HG02938 (cell line): ENCODE measurements around the gene COL4A2.
A peak's percentile ranks its signal among the peaks of the same experiment; 100 is the strongest.

Source experiments
- ATAC-seq: cut with Tn5 transposase; IDR thresholded peaks from one replicate; pipeline ENCODE4 v1.9.1; 2021; ENCODE audit warnings: mild to moderate bottlenecking, moderate library complexity; ENCODE audit not compliant: unreplicated experiment

Gene COL4A2

GRCh38 chr13:110336681-110337080 is 29.6 kb downstream of the COL4A2 start:
- no peak for ATAC-seq

GRCh38 chr13:110337247-110337646 is 30.2 kb downstream of the COL4A2 start:
- no peak for ATAC-seq

DNA sequence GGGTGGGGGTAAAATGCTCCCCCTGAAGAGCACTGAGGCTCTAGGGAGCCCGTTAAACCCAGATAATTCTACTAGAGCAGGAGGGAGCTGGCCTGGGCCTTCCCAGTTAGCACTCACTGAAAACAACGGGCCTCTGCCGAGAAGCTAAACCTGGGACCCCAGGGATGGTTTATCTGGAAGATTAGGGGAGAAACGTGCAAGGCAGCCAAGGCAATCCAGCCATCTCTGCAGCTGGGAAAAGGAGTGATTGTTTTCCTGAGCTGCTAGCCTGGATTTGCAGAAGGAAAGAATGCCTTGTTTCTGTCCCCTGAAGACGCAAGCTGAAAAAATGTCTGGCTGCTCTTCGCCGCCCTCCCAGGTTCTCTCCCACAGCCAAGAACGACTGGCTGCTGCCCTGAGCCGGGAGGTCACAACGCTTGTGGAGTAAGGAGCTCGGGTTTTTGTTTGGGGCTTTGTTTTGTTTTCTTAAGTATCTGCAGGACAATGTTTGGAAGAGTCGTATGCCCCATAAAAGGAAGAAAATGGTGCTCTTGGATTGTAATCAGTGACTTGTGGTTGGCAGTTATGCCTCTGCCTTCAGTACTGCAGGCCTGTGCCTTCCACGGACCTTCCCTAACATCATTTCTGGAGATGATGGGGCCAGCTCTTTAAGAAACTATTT is 31.5 kb downstream of the COL4A2 start:
- no peak for ATAC-seq

GRCh38 chr13:110339263-110339662 is 32.2 kb downstream of the COL4A2 start:
- ATAC-seq: no peak

DNA sequence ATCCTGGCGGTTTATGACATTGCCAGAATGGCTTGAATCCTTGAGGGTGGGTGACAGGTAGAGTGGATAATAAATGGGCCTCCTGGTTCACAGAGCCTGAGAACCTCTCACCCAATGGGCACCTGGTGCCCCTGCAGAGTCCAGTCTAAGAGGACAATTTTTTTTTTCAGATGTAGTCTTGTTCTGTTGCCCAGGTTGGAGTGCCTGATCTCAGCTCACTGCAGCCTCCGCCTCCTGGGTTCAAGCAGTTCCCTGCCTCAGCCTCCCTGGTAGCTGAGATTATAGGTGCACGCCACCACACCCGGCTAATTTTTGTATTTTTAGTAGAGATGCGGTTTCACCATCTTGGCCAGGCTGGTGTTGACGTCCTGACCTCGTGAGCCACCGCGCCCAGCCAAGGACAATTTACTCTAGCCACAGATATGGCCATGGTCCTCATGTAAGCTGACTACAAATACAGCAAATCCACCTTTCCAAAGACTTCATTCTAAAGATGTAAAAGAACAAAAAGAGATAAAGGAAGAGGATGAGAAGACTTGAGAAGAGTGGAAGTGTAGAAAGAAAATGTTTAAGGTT is 33.0 kb downstream of the COL4A2 start:
- no peak for ATAC-seq

DNA sequence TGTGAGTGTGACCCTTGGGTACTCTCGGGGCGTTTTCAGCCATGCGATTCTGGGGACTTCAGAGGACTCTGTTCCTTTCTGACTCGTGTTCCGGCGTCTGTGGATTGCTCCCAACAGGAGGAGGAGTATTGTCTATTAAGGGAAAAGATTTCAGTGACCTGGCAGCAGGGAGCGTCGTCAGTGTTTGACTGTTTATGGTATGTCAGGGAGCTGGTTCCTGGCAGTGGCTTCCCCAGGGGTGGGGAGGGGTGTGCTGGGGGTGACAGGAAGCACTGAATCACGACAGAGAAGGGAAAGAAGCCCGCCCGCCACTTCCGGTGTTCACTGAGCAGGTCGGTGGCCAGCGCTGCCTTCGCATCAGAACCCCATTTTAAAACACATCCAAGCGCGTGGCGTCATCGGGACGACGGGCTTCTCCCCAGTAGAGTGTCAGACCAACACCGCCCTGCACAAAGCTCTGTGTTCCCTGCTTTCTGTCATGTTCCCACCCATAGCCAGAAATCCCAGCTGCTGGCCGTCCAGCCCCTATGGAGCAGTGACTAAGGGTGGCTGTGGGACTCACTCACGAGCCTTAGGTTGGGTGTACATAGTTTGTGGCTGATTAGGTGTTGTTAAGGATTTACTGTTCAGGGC is 33.8 kb downstream of the COL4A2 start:
- ATAC-seq: peak; percentile 39

GRCh38 chr13:110341445-110342244 is 34.6 kb downstream of the COL4A2 start:
- peak; percentile 74 for ATAC-seq

DNA sequence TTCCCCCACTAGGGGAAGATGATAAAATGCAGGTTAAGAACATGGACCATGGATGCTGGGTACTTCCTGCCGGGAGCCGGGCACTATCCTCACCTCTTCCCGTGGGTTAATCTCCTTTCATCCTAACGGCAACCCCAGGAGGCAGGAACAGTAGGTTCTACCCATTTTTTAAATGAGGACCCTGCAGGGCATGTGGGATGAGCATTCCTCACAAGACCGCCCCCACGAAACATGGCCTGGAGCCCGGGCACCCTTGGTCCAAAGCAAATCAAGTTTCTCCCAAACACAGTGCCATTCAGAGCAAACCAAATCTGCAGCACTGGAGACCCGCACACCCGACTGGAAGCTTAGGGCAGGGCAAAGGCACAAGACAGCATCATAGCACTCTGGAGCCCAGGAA is 35.4 kb downstream of the COL4A2 start:
- no peak for ATAC-seq

GRCh38 chr13:110343241-110343865 is 36.3 kb downstream of the COL4A2 start:
- ATAC-seq: no peak

DNA sequence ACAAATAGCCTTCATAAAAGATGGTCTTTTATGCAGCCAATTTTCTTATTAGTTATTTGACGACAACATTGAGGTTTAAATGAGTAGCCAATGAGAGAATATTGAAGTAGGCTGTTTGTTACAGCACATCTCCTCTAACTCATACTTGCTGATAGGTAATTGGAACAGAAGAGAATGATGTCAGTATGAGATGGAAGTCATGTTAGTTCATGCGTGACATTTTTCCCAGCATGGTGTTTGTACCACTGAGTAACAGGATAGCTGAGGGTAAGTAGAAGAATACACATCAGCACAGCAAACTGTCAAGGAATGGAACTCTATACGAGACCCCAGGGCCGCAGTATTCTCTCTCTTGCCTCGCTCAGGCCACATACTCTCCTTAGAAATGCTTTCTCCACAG is 37.2 kb downstream of the COL4A2 start:
- ATAC-seq: no peak

GRCh38 chr13:110345266-110345665 is 38.2 kb downstream of the COL4A2 start:
- ATAC-seq: no peak

GRCh38 chr13:110345701-110346100 is 38.6 kb downstream of the COL4A2 start:
- no peak for ATAC-seq

GRCh38 chr13:110346661-110347067 is 39.6 kb downstream of the COL4A2 start:
- no peak for ATAC-seq

GRCh38 chr13:110347088-110347487 is 40.0 kb downstream of the COL4A2 start:
- no peak for ATAC-seq

DNA sequence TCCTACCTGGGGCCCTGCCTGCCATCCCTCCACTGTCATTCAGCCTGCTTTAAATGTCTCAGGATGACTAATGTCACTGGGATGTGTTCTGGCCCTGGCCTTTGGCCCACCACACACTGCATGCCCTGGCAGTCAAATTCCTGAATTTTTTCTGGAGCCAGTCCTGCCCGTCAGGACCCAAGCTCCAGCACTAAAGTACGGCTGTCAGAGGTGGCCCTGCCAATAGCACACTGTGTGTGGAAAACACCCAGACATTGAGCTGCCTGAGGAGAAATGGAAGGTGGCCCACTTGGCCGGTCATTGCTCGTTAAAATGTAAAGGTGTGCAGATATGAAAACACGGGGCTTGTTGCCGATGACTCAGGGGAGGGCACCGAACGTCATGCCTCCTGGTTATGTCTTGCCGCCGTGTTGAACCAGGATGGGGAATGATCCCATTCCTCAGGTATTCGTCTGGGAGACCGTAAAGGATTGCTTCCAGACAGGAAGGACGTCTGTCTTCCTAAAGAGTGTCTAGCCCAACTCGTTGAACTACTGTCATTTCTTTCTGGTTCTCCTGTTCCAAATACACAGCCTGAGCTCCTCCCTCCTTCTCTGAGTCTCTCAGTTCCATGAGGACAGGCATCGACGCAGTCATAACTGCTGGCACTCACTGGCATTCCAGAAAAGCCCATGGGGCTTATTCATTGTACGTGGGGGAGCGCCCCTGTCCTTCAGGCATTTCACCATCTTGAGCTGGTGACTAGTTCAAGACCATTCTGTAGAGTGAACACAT is 40.6 kb downstream of the COL4A2 start:
- no peak for ATAC-seq

GRCh38 chr13:110348309-110349105 is 41.4 kb downstream of the COL4A2 start:
- no peak for ATAC-seq

- ATAC-seq: no peak
Observed at GRCh38 chr13:110349239-110349638, 42.2 kb downstream of the COL4A2 start.

DNA sequence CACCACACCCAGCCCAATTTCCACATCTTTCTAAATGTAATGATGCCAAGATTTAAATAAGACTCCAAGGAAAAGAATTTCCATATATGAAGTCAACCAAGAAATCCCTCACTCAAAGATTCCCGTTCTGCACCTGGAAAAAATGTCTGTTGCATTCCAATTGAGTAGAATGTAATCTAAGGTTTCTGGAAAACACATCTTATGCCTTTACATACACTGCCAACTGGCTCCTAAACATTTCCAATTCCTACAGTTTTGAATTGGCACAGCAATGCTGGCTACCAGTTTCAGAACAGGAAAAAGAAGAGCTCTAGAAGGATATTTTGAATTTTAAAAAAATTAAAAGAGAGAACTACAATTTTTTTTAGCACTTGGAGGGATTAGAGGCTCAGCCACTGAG is 43.0 kb downstream of the COL4A2 start:
- no peak for ATAC-seq

GRCh38 chr13:110350509-110350908 is 43.4 kb downstream of the COL4A2 start:
- no peak for ATAC-seq
